A673 (cell line): Measurements from ENCODE around the gene TGM2. TPM values are rescaled to one million over a fixed set of nuclear protein-coding genes. Genes with fewer than 3 reads are reported as not detected.

Experiments used
- BruUV-seq: library from RNA; stranded (reverse); fragments of 400-500 nt; replicated peaks from 2 replicates; lab custom pipeline; 2021; lab: Mats Ljungman, UMichigan
- CTCF ChIA-PET: fragments of 300-600 bp; sonication (Branson Sonifier 250); formaldehyde crosslinking; loops from one replicate; lab custom pipeline; 2022; ENCODE audit warnings: antibody characterized with exemption; lab: Charles Lee
- POLR2A ChIA-PET: fragments of 300-600 bp; sonication (Branson Sonifier 250); formaldehyde crosslinking; loops from one replicate; lab custom pipeline; 2022; ENCODE audit warnings: antibody characterized with exemption; ENCODE audit not compliant: low non-redundant PET; lab: Charles Lee
- DNase-seq: peaks from one replicate; pipeline ENCODE4 v3.0.0-alpha.2; 2015; ENCODE audit warnings: low spot score
- H3K27ac ChIP-seq: fragments of 200-600 bp; sonication (generic); 2 replicates; pipeline ENCODE4 v1.5.1; 2016; ENCODE audit warnings: mixed run types, low read depth, mild to moderate bottlenecking, mixed read lengths, antibody characterized with exemption, low read length; ENCODE audit not compliant: poor library complexity, severe bottlenecking
- H3K27me3 ChIP-seq: fragments of 200-600 bp; sonication (generic); replicated peaks from 2 replicates; pipeline ENCODE4 v1.6.1; 2017; ENCODE audit warnings: mixed run types, low read depth, mild to moderate bottlenecking, mixed read lengths, antibody characterized with exemption, low read length; ENCODE audit not compliant: insufficient read depth, poor library complexity
- H3K36me3 ChIP-seq: fragments of 200-600 bp; sonication (generic); 2 replicates; pipeline ENCODE4 v1.6.1; 2016; ENCODE audit warnings: mixed run types, mild to moderate bottlenecking, mixed read lengths, antibody characterized with exemption, low read length; ENCODE audit not compliant: insufficient read depth, poor library complexity, severe bottlenecking
- H3K4me1 ChIP-seq: fragments of 200-600 bp; sonication (generic); 2 replicates; pipeline ENCODE4 v1.6.1; 2017; ENCODE audit warnings: mixed run types, mild to moderate bottlenecking, mixed read lengths, antibody characterized with exemption, low read length; ENCODE audit not compliant: insufficient read depth, poor library complexity, severe bottlenecking
- H3K4me3 ChIP-seq: fragments of 200-600 bp; sonication (generic); 2 replicates; pipeline ENCODE4 v1.5.1; 2016; ENCODE audit warnings: low read depth, mixed run types, mild to moderate bottlenecking, mixed read lengths, low read length; ENCODE audit not compliant: poor library complexity, severe bottlenecking
- H3K9me3 ChIP-seq: fragments of 200-600 bp; sonication (generic); 2 replicates; pipeline ENCODE4 v1.6.1; 2016; ENCODE audit warnings: mixed run types, low read depth, mild to moderate bottlenecking, mixed read lengths, antibody characterized with exemption, low read length; ENCODE audit not compliant: poor library complexity, severe bottlenecking
- CTCF ChIP-seq: fragments of 300-800, 200-600 bp; sonication (generic); conservative IDR thresholded peaks from 2 replicates; pipeline ENCODE4 v1.5.1; 2017; ENCODE audit warnings: low read depth, mild to moderate bottlenecking, antibody characterized with exemption, low read length, moderate library complexity, mixed read lengths
- EZH2 ChIP-seq: fragments of 200-600 bp; sonication (generic); IDR thresholded peaks from 2 replicates; pipeline ENCODE4 v1.6.1; 2017; ENCODE audit warnings: borderline replicate concordance, low read depth, mild to moderate bottlenecking, mixed read lengths, antibody characterized with exemption, low read length; ENCODE audit not compliant: poor library complexity, severe bottlenecking
- intact Hi-C: fragments of 100-400 bp; cut with micrococcal nuclease; formaldehyde crosslinking; loops from one replicate; pipeline ENCODE4 v1.10.0; 2022; ENCODE audit not compliant: unreplicated experiment
- total RNA-seq: library from RNA; stranded (reverse); gene quantifications from 2 replicates; pipeline ENCODE4 v1.2.3, GENCODE V29; 2021

Gene TGM2
- total RNA-seq, 1 experiment from 2014 or later, result 0.43 TPM

- DNase-seq, result no peak
- TF ChIP-seq CTCF, result no peak
- intact Hi-C loops, result no loop called here
- BruUV-seq, result no TSS peak
- H3K4me1 ChIP-seq, result no peaks in the 10 kb centered on the region
- ChIA-PET CTCF (no interaction called here), POLR2A (no interaction called here)
- H3K4me3 ChIP-seq, result no peak overlapping the region
- H3K27ac ChIP-seq, result no peak overlapping the region
- no peaks in the 10 kb centered on the region for H3K27me3 ChIP-seq
- no peaks in the 10 kb centered on the region for H3K36me3 ChIP-seq
- no peaks in the 10 kb centered on the region for H3K9me3 ChIP-seq
Measured at GRCh38 chr20:38195521-38195920, 30.5 kb upstream of the TGM2 start.

GRCh38 chr20:38194971-38195504 is 30.0 kb upstream of the TGM2 start:
- Histone ChIP-seq H3K36me3 (no peaks in the 10 kb centered on the region), H3K4me1 (no peaks in the 10 kb centered on the region), H3K4me3 (no peak overlapping the region), H3K9me3 (no peaks in the 10 kb centered on the region), H3K27me3 (no peaks in the 10 kb centered on the region), H3K27ac (no peak overlapping the region)
- BruUV-seq, result no TSS peak
- CTCF ChIA-PET, result no interaction called here
- intact Hi-C loops, result no loop called here
- DNase-seq, result no peak
- POLR2A ChIA-PET, result no interaction called here
- TF ChIP-seq CTCF, result no peak
- TF ChIP-seq EZH2, result no peak

DNA sequence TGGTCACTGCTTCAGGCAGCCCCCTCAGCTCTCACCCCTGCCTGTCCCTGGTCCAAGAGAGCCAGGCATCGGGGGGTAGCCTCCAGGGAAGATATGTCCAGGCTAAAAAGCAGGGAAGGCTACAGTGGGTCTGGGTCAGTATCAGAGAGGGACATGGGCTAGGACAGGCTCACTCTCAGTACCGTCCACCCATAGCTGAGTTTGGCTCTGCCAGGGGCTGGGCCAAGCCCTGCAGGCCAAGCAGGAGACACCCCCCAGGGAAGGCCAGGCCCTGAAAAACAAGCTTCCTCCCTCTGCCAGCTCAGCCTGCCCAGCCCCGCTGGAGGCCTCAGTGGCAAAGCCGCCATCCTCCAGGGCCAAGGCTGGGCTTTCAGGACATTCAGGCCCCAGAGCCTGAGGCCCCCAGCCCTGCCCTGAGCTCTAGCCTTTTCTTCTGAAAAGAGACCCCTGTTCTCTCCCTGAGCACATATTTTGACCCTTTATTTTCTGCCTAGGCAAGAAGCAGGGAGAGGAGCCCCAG is 28.6 kb upstream of the TGM2 start:
- Histone ChIP-seq H3K36me3 (no peaks in the 10 kb centered on the region), H3K27ac (no peak overlapping the region), H3K27me3 (no peaks in the 10 kb centered on the region), H3K4me3 (no peak overlapping the region), H3K9me3 (no peaks in the 10 kb centered on the region), H3K4me1 (no peaks in the 10 kb centered on the region)
- ChIA-PET POLR2A (no interaction called here), CTCF (no interaction called here)
- no TSS peak for BruUV-seq
- intact Hi-C loops, result no loop called here
- DNase-seq, result no peak
- TF ChIP-seq CTCF (no peak), EZH2 (no peak)
